ENCODE results near the gene PRKCE.

PRKCE gene

DNA sequence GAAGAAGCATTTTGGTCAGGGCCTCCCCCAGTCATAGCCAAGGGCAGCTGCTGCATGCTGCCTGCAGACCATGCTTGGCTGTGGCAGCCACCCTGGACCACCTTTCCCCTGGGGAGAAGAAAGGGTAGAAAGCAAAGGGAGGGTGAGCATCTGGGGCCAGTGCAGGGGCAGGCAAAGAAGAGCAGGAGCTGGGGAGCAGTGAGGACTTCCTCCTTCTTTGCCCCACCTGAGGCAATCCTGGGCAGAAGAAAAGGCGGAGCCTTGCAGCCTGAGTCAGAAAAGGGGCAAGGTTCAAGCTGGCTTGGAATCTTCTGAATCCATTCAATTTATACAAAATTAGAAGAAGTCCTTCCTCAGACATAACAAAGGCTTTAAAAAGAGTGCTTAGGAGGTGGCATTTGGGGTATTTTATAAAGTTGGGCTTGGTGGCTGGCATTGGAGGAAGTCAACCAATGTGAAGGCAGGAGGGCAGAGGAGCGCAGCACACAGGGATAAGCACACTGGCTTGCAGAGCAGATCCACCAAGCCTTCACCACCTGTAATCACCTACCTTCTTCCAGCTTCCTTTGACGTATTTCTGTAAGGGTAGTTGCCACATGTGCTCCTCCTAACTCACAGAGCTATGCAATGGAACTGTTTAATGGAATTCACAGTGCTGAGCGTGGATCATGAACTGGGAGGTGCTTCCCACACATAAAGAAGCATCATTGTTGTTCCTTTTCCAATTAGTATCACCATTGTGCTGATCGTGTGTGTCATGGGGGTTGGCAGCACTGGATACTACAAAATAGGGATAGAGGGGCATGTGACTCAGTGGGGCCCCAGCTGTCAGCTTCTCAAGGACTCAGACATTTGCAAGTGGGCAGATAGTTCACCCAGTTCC, 491.3 kb downstream of the PRKCE start:
- DNase-seq, result no peak

GRCh38 chr2:46143429-46144132, 492.1 kb downstream of the PRKCE start:
- no peak for DNase-seq

GRCh38 chr2:46144133-46144800, 492.8 kb downstream of the PRKCE start:
- DNase-seq, result no peak

DNA sequence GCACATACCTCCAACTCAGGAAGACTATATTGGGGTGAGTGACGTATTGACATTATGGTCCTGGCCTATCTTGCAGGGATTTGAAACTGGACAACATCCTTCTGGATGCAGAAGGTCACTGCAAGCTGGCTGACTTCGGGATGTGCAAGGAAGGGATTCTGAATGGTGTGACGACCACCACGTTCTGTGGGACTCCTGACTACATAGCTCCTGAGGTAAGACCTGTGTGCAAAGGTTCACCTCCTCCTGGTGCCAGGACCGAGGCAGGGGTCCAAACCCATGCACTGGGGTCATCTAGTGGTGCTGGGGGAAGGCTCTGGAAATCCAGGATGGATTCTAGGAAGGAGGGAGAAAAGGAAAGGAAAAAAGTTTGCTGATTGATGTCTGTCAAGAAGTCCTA, 493.5 kb downstream of the PRKCE start:
- no peak for DNase-seq

- no peak for DNase-seq
Observed at GRCh38 chr2:46145840-46146239, 494.4 kb downstream of the PRKCE start.

DNA sequence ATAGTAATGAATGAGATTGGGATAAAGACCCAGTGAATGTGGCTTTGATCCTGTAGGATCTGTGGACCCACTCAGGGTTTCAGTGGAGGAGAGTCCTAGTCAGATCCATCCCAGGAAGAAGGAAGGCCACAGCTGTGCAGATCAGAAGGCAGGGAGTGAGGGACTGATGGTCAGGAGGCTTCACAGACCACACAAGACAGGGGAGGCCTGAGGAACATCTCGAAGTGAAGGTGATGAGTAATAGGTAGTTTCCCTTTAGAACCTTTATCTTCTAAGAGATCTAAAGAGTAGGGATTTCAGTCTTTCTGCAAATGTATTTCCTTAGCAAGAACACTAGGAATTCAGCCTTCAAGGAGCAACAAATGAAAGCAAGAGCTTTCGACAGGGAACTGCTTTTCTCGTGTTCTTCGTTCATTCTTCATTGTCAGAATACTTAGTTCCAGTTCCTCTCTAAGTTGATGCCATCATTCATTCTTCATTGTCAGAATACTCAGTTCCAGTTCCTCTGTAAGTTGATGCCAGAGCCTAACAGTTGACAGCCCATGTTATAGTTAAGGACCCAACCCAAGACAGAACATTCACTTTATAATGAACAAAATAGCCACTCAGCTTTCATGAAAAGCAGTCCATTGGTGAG, 495.5 kb downstream of the PRKCE start:
- no peak for DNase-seq

DNA sequence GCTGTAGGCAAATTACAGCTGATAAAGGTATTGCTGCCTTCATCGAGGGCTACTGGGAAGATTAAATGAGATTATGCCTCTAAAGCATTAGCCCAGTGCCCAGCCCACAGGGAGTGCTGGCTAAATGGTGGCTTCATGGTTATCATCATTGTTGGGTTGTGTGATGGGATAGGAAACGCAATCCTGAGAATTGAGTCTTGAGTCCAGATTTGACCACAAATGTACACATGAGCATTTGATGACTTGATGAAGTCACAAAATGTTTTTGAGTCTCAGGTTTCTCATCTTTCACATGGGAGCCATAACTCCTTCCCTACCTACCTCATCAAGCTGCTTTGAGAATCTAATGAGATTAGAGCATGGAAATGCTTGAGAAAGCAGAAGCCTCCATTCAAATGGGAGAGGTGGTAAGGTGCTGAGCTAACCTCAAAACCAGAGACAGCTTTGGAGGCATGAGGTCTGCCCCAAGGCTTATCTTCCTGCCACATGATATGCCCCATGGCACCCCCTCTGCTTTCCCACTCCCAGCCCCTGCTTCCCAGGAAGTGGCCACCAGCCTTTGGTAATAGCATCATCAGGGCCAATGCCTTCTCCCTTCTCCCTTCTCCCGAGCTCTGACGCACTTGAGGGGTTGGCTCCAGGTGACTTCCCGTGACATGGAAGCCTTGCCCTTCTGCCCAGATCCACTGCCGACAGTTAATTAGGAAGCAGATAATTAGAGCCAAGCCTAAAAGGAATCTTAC, 496.3 kb downstream of the PRKCE start:
- DNase-seq, result no peak

DNA sequence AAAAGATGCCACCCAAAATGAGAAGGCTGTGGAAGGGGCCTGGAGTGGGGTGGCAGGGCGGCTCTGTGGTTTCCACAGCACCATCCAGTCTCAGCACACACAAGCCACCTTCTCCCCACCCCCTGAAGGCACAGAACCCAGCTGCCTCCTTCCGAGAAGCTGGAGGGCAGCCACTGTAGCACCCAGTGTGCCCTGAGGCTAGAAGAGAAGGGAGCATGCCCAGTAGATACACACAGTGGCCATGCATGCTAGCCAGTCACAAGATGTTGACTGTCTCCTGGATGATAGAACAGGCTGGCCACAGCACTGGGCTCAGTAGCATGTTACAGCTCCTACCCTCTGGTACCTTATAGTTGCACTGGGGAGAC, 496.9 kb downstream of the PRKCE start:
- DNase-seq, result no peak

DNA sequence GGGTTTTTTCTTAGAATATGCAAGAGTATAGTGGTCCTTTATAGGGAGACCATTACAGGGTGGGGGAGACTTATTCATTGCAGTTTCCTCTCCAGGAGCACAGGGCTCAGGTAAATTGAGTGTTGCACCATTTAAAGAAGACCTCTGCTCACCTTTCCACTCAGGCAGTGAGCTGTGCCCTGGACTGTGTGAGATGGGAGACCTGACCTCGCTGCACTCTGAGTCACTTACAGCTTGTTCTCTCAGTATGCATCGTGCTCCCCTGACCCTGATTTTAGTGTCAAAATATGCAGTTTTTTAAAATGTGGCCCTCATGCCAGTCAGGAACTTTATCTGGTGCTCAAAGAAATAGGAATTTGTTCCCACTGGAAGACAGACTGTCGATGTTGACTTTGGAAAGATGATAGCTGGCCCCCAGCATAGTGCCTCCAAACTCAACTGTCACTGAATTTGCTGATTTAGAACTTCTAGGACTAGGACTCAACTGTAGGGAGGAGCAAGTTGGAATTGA, 499.0 kb downstream of the PRKCE start:
- DNase-seq, result no peak

GRCh38 chr2:46151577-46151976, 500.1 kb downstream of the PRKCE start:
- DNase-seq, result no peak

- DNase-seq, result no peak
Observed at GRCh38 chr2:46153996-46154753, 502.7 kb downstream of the PRKCE start.

DNA sequence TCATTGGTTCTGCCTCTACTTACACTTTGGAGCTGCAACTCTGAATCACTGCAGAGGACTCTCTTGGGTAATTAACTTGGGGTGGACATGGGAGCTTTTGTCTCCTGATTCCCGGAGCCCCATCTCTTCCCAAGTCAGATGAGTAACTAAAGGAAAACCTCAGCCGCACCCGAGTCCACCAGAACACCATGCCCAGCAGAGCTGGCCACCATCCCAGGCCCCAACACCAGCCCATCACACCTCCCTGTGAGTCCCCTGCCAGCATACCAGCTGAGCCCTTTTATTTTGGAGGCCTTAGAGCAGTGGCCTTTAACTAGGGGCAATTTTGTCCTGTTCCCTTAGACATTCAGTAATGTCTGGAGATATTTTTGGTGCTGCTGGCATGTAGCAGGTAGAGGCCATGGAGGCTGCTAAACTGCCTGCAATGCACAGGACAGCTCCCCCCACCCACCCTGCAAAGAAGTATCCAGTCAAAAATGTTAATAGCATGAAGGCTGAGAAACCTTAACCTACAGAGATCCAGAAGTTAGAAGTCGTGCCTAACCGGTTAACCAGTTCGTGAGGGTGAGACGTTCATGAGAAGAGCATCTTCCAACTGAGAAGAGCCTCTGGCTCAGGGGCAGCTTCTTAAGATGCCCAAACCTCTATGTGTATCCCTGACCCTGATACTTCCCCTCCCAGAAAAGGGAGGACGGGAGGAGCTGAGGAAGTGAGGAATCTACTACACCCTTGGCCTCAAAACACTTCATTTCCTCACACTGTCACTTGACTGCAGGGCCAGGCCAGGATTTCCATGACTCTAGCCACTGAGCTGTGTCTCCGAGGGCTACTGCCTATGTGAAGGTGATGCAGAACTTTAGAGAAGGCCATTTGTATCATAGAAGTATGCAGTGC, 505.8 kb downstream of the PRKCE start:
- no peak for DNase-seq

- no peak for DNase-seq
Observed at GRCh38 chr2:46157966-46158310, 506.5 kb downstream of the PRKCE start.

DNA sequence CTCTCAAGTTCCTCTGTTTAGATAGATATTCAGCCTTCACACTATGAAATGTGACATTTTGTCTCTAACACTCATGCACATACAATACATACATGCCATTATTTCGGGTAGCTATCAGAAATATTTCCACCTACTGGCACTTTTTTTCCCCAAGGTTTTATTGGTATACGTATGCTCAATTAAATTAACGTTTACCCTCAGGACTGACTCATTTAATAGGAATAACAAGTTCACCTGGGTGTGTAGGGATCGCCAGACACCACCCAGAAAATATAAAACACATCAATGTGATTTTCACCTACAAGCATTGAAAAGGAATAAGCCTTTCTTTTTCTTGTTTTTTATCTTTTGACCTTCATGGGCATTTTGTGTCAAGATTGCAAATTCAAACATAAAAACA, 507.2 kb downstream of the PRKCE start:
- DNase-seq, result no peak

- DNase-seq, result no peak
Observed at GRCh38 chr2:46160326-46160725, 508.9 kb downstream of the PRKCE start.

GRCh38 chr2:46161315-46161714, 509.8 kb downstream of the PRKCE start:
- DNase-seq, result no peak

GRCh38 chr2:46161911-46162310, 510.4 kb downstream of the PRKCE start:
- DNase-seq, result no peak

DNA sequence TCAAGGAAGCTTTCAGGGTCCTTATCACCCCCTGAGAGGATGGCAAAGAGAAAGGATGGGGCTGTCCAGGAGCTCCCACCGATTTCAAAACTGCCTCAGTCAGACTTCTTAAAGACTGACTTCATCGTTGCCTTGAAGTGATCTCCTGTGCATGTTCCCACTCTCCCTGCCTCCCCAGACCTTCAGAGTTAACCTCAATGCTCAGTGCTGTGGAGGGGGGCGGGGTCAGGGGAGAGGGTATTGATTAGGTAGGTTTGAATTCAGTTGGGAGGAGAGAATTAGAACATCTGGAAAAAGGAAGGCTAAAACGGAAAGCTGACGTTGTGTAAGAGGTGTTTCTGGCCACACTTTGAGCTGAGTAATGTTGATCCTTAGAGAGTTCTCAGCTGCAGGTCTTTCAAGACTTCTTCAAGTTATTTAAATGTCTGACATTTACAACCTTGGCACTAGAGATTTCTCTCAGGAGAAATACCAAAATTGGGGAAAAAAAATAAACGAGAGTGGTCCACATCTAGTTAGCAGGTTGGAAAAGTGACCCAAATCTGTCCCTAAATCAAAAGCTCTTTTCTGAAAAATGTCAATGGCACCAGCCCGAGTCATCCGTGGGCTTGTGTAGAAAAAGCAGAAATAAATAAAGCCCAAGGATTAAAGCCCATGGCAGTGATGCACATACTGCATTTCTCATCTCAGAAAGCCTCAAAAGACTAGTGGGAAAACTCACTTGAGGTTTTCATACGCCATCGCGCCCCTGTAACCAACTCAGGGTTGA, 511.0 kb downstream of the PRKCE start:
- DNase-seq, result no peak

DNA sequence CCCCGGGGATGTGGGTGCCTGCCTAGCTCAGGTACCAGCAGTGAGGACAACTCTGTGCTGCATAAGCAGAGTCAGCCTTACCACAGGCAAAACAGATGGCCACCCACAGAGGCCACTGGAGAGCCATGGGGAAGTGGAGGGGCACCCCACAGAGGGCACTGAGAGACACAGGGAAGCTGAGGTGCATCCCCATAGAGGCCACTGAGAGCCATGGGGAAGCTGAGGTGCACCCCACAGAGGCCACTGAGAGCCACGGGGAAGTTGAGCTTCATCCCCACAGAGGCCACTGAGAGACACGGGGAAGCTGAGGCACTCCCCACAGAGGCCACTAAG, 511.6 kb downstream of the PRKCE start:
- DNase-seq, result no peak

Measured in GF-D8 (cell line).